Testis (tissue), 3 donors: Measurements from ENCODE around the gene SYAP1. TPM values are rescaled to one million over a fixed set of nuclear protein-coding genes. Genes with fewer than 3 reads are reported as not detected.
"Not testable (repeated sequence)": the region's sequence is repeated elsewhere in the genome, so short reads cannot be mapped to it uniquely, and the experiment has no call there.

Experiments
- DNase-seq: peaks from one replicate; pipeline ENCODE4 v3.0.0-alpha.2; 2019
- H3K27ac ChIP-seq, 2 donors: fragments of 200-600 bp; sonication (generic); one replicate each; pipeline ENCODE4 v1.5.1; 2019
- H3K27me3 ChIP-seq: fragments of 200-600 bp; sonication (generic); one replicate; pipeline ENCODE4 v1.5.1; 2019
- H3K36me3 ChIP-seq: fragments of 200-600 bp; sonication (generic); one replicate; pipeline ENCODE4 v1.5.1; 2017; ENCODE audit warnings: low read depth; ENCODE audit errors: missing control alignments
- H3K4me1 ChIP-seq: fragments of 200-600 bp; sonication (generic); one replicate; pipeline ENCODE4 v1.5.1; 2019
- H3K4me3 ChIP-seq, 2 donors: fragments of 200-600 bp; sonication (generic); one replicate each; pipeline ENCODE4 v1.5.1; 2017 to 2019
- H3K9me3 ChIP-seq: fragments of 200-600 bp; sonication (generic); one replicate; pipeline ENCODE4 v1.5.1; 2017
- POLR2A ChIP-seq: fragments of 450-650 bp; IDR thresholded peaks from one replicate; pipeline ENCODE4 v1.6.1; 2017; ENCODE audit warnings: antibody characterized with exemption, mild to moderate bottlenecking, moderate library complexity
- WGBS, 2 donors: methylation state at CpG; one replicate each; pipeline ENCODE4 v1.1.5; 2018; 5-methylcytosine and 5-hydroxymethylcytosine counted together
- intact Hi-C: fragments of 100-400 bp; cut with DNase I; formaldehyde crosslinking; loops from one replicate; pipeline ENCODE4 v1.15.1; 2023; ENCODE audit warnings: low total_unique reads
- polyA plus RNA-seq: library from polyadenylated mRNA; stranded (reverse); fragments of 350-450 nt; fragmentation: Illumina TruSeq; extraction: RNeasy Lipid Tissue Mini Kit (QIAGEN cat#74804); gene quantifications from one replicate; pipeline ENCODE4 v1.2.3, GENCODE V29; 2014; ENCODE audit warnings: low read depth, low replicate concordance; ENCODE audit not compliant: insufficient read depth
- total RNA-seq, 2 donors: library from RNA; depleted of rRNA; stranded (reverse); fragments of >200 nt; gene quantifications; one replicate each; pipeline ENCODE4 v1.2.3, GENCODE V29; 2016
- TF ChIP-seq, protein P1 (sequence below), 3 experiments: fragments of 450-650 bp in 2 of 3; fragments of 200-600 bp in 1 of 3; sonication (generic) in 1 of 3; IDR thresholded peaks; one replicate each; pipeline ENCODE4 v1.5.1; 2016 to 2019; ENCODE audit warnings: antibody characterized with exemption in 3 of 3, mild to moderate bottlenecking in 2 of 3, moderate library complexity in 1 of 3

Gene SYAP1
- total and polyA plus RNA-seq, 3 donors from 2014 or later: 9.0 to 17.1 (median 15.6) TPM

- intact Hi-C loops: no loop called here
- H3K4me1 ChIP-seq: no peaks in the 10 kb centered on the region
- no peak overlapping the region for H3K4me3 ChIP-seq
- H3K27ac ChIP-seq: no peak overlapping the region
- WGBS, 2 donors: 58 to 73% methylated on average over 3 to 5 of the region's 5 CpGs
- no peaks in the 10 kb centered on the region for H3K27me3 ChIP-seq
- DNase-seq: no peak
- no peaks in the 10 kb centered on the region for H3K36me3 ChIP-seq
- no peak for TF ChIP-seq POLR2A
- TF ChIP-seq, protein P1, sequence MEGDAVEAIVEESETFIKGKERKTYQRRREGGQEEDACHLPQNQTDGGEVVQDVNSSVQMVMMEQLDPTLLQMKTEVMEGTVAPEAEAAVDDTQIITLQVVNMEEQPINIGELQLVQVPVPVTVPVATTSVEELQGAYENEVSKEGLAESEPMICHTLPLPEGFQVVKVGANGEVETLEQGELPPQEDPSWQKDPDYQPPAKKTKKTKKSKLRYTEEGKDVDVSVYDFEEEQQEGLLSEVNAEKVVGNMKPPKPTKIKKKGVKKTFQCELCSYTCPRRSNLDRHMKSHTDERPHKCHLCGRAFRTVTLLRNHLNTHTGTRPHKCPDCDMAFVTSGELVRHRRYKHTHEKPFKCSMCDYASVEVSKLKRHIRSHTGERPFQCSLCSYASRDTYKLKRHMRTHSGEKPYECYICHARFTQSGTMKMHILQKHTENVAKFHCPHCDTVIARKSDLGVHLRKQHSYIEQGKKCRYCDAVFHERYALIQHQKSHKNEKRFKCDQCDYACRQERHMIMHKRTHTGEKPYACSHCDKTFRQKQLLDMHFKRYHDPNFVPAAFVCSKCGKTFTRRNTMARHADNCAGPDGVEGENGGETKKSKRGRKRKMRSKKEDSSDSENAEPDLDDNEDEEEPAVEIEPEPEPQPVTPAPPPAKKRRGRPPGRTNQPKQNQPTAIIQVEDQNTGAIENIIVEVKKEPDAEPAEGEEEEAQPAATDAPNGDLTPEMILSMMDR (IDR thresholded peaks at IDR 0.05): no peak
- no peaks in the 10 kb centered on the region for H3K9me3 ChIP-seq
These were observed 26.2 kb downstream of the SYAP1 start for GRCh38 chrX:16745659-16746058.

- H3K27ac ChIP-seq: no peak overlapping the region
- H3K4me3 ChIP-seq: no peak overlapping the region
- H3K9me3 ChIP-seq: no peaks in the 10 kb centered on the region
- DNase-seq: no peak
- TF ChIP-seq, protein P1 (IDR thresholded peaks at IDR 0.05): no peak
- no peaks in the 10 kb centered on the region for H3K27me3 ChIP-seq
- H3K4me1 ChIP-seq: no peaks in the 10 kb centered on the region
- no peaks in the 10 kb centered on the region for H3K36me3 ChIP-seq
- 80 to 100% methylated on average over 4 to 5 of the region's 5 CpGs for WGBS, 2 donors
- intact Hi-C loops: no loop called here
These were observed 29.0 kb downstream of the SYAP1 start for GRCh38 chrX:16748425-16748824.

- 90 to 94% methylated on average over 6 to 7 of the region's 7 CpGs for WGBS, 2 donors
- Histone ChIP-seq H3K36me3 (no peaks in the 10 kb centered on the region), H3K4me1 (no peaks in the 10 kb centered on the region), H3K9me3 (no peaks in the 10 kb centered on the region), H3K27ac (no peak overlapping the region), H3K4me3 (no peak overlapping the region), H3K27me3 (no peaks in the 10 kb centered on the region)
- intact Hi-C loops: no loop called here
- TF ChIP-seq POLR2A: no peak
- TF ChIP-seq, protein P1 (IDR thresholded peaks at IDR 0.05): no peak
- DNase-seq: no peak
These were observed 30.7 kb downstream of the SYAP1 start for GRCh38 chrX:16750136-16750535.

GRCh38 chrX:16754019-16754418 lies 34.6 kb downstream of the SYAP1 start:
- H3K4me3 ChIP-seq: no peak overlapping the region
- no peak for TF ChIP-seq POLR2A
- TF ChIP-seq, protein P1 (IDR thresholded peaks at IDR 0.05): no peak
- no peak overlapping the region for H3K27ac ChIP-seq
- 89 to 96% methylated on average over 2 of the region's 2 CpGs for WGBS, 2 donors
- DNase-seq: no peak
- no peaks in the 10 kb centered on the region for H3K27me3 ChIP-seq
- H3K9me3 ChIP-seq: no peaks in the 10 kb centered on the region
- no peaks in the 10 kb centered on the region for H3K4me1 ChIP-seq
- no peaks in the 10 kb centered on the region for H3K36me3 ChIP-seq
- intact Hi-C loops: no loop called here

DNA sequence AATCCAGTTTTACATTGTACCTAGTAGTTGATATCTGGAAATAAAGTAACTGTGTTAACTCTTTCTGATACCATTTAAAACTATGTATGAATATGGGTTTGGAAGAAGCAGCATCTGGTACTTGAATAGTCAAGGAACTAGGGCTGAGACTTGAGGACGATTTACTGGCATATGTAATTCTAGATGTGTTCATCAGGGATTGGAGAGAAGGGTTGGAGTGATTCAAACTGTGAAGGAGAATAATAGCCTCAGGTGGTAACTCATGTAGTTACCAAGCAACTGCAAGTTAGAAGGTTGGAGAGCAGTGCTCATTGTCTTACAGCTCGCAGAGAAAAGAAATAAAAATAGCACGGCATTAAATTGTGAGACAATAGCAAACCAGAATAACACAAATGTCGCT lies 37.3 kb downstream of the SYAP1 start:
- no peak for TF ChIP-seq POLR2A
- Histone ChIP-seq H3K9me3 (no peaks in the 10 kb centered on the region), H3K27ac (no peak overlapping the region), H3K27me3 (no peaks in the 10 kb centered on the region), H3K4me1 (no peaks in the 10 kb centered on the region), H3K36me3 (no peaks in the 10 kb centered on the region), H3K4me3 (no peak overlapping the region)
- intact Hi-C loops: no loop called here
- 83 to 89% methylated on average over 3 to 4 of the region's 4 CpGs for whole genome bisulfite sequencing, 2 donors
- DNase-seq: no peak

- intact Hi-C loops, H3K4me3 ChIP-seq, H3K4me1 ChIP-seq, H3K27me3 ChIP-seq, H3K36me3 ChIP-seq, H3K9me3 ChIP-seq, DNase-seq, H3K27ac ChIP-seq: not testable (repeated sequence)
- 94% methylated on average over 4 of the region's 4 CpGs for WGBS, 2 donors
These were observed 42.1 kb downstream of the SYAP1 start for GRCh38 chrX:16761500-16761899.
